Inflammatory macrophage treated with lipopolysaccharide for 1 hour (primary cell): ENCODE results near the gene F10.

Source experiments
- DNase-seq, 2 donors: peaks; one replicate each; pipeline ENCODE4 v3.0.0-alpha.2; 2020 to 2022

The F10 gene

GRCh38 chr13:113117911-113118260 is 4.7 kb upstream of the F10 start:
- no peak for DNase-seq

GRCh38 chr13:113118261-113119021 is 4.2 kb upstream of the F10 start:
- no peak for DNase-seq

GRCh38 chr13:113119166-113119821 is 3.3 kb upstream of the F10 start:
- no peak for DNase-seq

GRCh38 chr13:113119822-113120189 is 2.8 kb upstream of the F10 start:
- no peak for DNase-seq

GRCh38 chr13:113120300-113121182 is 2.1 kb upstream of the F10 start:
- DNase-seq = no peak

GRCh38 chr13:113121183-113121927 is 1.2 kb upstream of the F10 start:
- no peak for DNase-seq

- DNase-seq = no peak
These were observed 599 bp upstream of the F10 start for GRCh38 chr13:113121928-113122471.

- DNase-seq = no peak
These were observed 915 bp downstream of the F10 start for GRCh38 chr13:113123226-113124201.

- no peak for DNase-seq
These were observed 1.8 kb downstream of the F10 start for GRCh38 chr13:113124211-113124970.

- DNase-seq = no peak
These were observed 3.1 kb downstream of the F10 start for GRCh38 chr13:113125506-113126264.

- no peak for DNase-seq
These were observed 3.9 kb downstream of the F10 start for GRCh38 chr13:113126265-113127150.

GRCh38 chr13:113129480-113129879 is 6.9 kb downstream of the F10 start:
- DNase-seq = no peak

- DNase-seq = no peak
These were observed 7.5 kb downstream of the F10 start for GRCh38 chr13:113129921-113130750.

GRCh38 chr13:113135281-113135760 is 12.7 kb downstream of the F10 start:
- no peak for DNase-seq

GRCh38 chr13:113137691-113138298 is 15.2 kb downstream of the F10 start:
- no peak for DNase-seq

GRCh38 chr13:113138792-113139551 is 16.4 kb downstream of the F10 start:
- DNase-seq = peak; percentile 15 to 17
